Measurements from ENCODE around the gene BRD3OS. TPM values are rescaled to one million over a fixed set of nuclear protein-coding genes. Genes with fewer than 3 reads are reported as not detected.

BRD3OS gene
- total RNA-seq, 1 experiment from 2014 or later = 13.3 TPM

DNA sequence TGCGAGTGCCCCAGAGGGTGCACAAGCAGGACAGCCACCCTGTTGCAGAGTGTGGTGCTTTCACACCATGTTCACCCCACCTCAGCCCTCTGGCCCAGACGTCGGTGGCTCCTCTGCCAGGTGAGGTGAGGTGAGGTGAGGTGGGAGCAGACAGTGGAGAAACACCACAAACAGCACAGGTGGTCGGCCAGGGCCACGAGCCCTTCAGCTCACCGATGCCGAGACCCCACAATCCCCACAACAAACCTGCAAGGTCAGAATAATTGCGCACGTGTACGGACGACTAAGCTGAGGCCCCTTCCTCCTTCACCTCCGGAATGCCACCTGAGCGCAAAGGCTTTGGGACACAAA is 32.0 kb downstream of the BRD3OS start:
- ChIA-PET CTCF (interaction anchor here (1.3 kb wide), 1 partner anchor 8 kb away, joined by 6 read pairs; no protein-coding TSS in a partner anchor), POLR2A (interaction anchor here (2.8 kb wide), 1 partner anchor 8 kb away, joined by 46 read pairs; no protein-coding TSS in a partner anchor)
- Mint-ChIP-seq H3K27ac (ENCODE audit: low read depth, unreplicated experiment) (peak overlapping the region; percentile 85), H3K36me3 (ENCODE audit: insufficient read depth, unreplicated experiment) (peaks cover 32% of the 10 kb centered on the region), H3K9me3 (ENCODE audit: unreplicated experiment) (no peaks in the 10 kb centered on the region), H3K4me3 (ENCODE audit: unreplicated experiment) (peak overlapping the region; percentile 57), H3K4me1 (ENCODE audit: insufficient read depth, unreplicated experiment) (peaks cover 37% of the 10 kb centered on the region), H3K27me3 (ENCODE audit: insufficient read depth, unreplicated experiment) (no peaks in the 10 kb centered on the region)
- BruUV-seq (replicated peaks) = no TSS peak
- DNase-seq (ENCODE audit: unreplicated experiment) = no peak
- intact Hi-C loops (cut with micrococcal nuclease) = loop anchor here (5.0 kb wide), 1 partner anchor 40 kb away; no protein-coding TSS in a partner anchor
- TF ChIP-seq, protein P1, sequence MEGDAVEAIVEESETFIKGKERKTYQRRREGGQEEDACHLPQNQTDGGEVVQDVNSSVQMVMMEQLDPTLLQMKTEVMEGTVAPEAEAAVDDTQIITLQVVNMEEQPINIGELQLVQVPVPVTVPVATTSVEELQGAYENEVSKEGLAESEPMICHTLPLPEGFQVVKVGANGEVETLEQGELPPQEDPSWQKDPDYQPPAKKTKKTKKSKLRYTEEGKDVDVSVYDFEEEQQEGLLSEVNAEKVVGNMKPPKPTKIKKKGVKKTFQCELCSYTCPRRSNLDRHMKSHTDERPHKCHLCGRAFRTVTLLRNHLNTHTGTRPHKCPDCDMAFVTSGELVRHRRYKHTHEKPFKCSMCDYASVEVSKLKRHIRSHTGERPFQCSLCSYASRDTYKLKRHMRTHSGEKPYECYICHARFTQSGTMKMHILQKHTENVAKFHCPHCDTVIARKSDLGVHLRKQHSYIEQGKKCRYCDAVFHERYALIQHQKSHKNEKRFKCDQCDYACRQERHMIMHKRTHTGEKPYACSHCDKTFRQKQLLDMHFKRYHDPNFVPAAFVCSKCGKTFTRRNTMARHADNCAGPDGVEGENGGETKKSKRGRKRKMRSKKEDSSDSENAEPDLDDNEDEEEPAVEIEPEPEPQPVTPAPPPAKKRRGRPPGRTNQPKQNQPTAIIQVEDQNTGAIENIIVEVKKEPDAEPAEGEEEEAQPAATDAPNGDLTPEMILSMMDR (IDR thresholded peaks at IDR 0.05; ENCODE audit: unreplicated experiment) = no peak

DNA sequence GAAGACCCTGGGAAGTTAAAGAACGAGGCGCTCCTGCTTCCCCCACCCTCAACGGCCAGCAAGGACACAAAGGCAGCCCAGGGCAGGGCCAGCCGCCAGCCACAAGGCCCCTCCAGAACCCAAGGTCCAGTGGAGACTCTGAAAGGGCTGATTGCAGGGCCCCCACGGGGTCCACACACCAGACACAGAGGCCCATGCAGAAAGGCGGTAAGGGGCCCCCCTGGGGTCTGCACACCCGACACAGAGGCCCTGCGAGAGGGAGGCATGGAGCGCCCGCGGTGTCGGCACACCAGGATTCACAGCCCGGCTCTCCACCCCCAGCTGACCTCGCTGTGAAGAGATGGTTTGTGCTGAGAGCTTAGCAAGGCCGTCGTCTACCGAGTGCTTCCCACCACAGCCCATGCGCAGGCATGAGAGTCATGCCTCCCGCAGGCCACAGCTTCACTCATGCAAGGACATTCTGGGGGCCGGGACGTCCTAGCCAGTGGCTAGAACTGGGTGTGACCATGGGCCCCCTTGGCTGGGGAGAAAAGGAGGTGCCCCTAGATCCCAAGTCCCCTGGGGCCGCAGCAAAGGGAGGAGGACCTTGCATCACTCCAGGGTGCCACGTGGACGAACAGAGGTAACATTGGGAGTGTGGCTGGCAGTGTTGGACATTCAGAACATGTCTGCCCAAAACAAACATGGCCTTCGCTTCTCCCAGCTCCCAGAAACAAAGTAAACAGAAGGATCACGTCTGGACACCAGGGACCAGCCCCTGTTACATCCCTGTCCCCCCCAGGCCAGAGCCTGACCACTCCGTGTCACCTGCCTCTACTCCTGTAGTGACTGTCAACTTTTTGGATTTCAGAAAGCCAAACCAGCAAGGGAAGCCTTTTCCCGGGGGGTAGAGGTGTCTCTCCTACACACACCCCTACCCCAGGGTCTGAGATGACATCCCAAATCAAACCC is 32.7 kb downstream of the BRD3OS start:
- DNase-seq (ENCODE audit: unreplicated experiment) = no peak
- no peak overlapping the region for H3K4me3 Mint-ChIP-seq (ENCODE audit: unreplicated experiment)
- BruUV-seq (replicated peaks) = no TSS peak
- H3K36me3 Mint-ChIP-seq (ENCODE audit: insufficient read depth, unreplicated experiment) = peaks cover 30% of the 10 kb centered on the region
- H3K9me3 Mint-ChIP-seq (ENCODE audit: unreplicated experiment) = no peaks in the 10 kb centered on the region
- ChIA-PET POLR2A (interaction anchor here (1.0 to 2.8 kb wide), 2 partner anchors 8 to 19 kb away, joined by 4 to 46 read pairs; no protein-coding TSS in a partner anchor), CTCF (interaction anchor here (1.2 kb wide), 1 partner anchor 275 kb away, joined by 3 read pairs; no protein-coding TSS in a partner anchor)
- peaks cover 37% of the 10 kb centered on the region for H3K4me1 Mint-ChIP-seq (ENCODE audit: insufficient read depth, unreplicated experiment)
- no peaks in the 10 kb centered on the region for H3K27me3 Mint-ChIP-seq (ENCODE audit: insufficient read depth, unreplicated experiment)
- intact Hi-C loops (cut with micrococcal nuclease) = loop anchor here (5.0 kb wide), 1 partner anchor 39 kb away; no protein-coding TSS in a partner anchor
- TF ChIP-seq, protein P1 (IDR thresholded peaks at IDR 0.05; ENCODE audit: unreplicated experiment) = no peak
- no peak overlapping the region for H3K27ac Mint-ChIP-seq (ENCODE audit: low read depth, unreplicated experiment)

DNA sequence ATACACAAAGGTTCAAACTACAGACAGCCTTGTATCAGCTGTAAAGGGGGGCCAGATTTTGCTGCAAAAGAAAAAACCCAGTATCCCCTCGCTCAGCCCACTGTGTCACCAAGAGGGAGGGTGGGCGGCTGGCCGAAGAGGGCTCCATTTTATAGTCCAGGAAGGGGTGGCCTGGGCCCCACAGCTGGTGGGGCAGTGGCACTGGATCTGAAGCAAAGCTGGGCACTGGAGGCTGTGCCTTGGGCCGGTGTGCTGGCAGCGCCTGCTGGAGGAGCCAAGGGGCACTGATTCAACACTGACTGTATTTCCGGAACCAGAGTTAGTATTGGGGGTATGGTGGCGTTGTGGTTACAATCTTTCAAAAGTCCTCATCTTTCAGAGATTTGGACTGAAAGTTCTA is 33.4 kb downstream of the BRD3OS start:
- no peaks in the 10 kb centered on the region for H3K27me3 Mint-ChIP-seq (ENCODE audit: insufficient read depth, unreplicated experiment)
- peaks cover 37% of the 10 kb centered on the region for H3K4me1 Mint-ChIP-seq (ENCODE audit: insufficient read depth, unreplicated experiment)
- TF ChIP-seq, protein P1 (IDR thresholded peaks at IDR 0.05; ENCODE audit: unreplicated experiment) = no peak
- no peak overlapping the region for H3K27ac Mint-ChIP-seq (ENCODE audit: low read depth, unreplicated experiment)
- no peaks in the 10 kb centered on the region for H3K9me3 Mint-ChIP-seq (ENCODE audit: unreplicated experiment)
- peaks cover 28% of the 10 kb centered on the region for H3K36me3 Mint-ChIP-seq (ENCODE audit: insufficient read depth, unreplicated experiment)
- BruUV-seq (replicated peaks) = no TSS peak
- CTCF ChIA-PET = interaction anchor here (1.2 kb wide), 1 partner anchor 276 kb away, joined by 3 read pairs; no protein-coding TSS in a partner anchor
- peak; percentile 60 for DNase-seq (ENCODE audit: unreplicated experiment)
- POLR2A ChIA-PET = interaction anchor here (1.0 kb wide), 1 partner anchor 19 kb away, joined by 4 read pairs; no protein-coding TSS in a partner anchor
- intact Hi-C loops (cut with micrococcal nuclease) = loop anchor here (5.0 kb wide), 1 partner anchor 39 kb away; no protein-coding TSS in a partner anchor
- H3K4me3 Mint-ChIP-seq (ENCODE audit: unreplicated experiment) = peak overlapping the region; percentile 45

DNA sequence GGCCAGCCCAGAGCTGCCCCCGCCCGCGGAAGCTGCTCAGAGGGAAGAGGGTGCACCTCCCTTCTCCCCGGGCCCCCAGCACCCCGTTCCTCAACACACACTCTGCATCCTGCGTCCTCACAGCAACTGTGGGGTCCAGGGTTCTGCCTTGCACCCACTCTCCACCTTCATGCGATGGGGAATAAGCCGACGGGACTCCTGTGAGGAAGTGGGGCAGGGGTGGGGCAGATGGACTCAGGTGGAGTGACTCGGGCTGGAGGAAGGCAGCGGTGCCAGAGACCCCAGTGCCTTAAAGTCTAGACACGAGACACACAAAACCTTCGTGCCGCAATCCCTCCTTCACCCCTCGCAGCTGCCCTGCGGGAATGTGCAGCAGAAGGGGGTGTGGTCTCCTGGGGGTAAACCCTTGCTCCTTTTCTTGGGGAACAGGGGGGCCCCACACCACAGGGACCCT is 33.9 kb downstream of the BRD3OS start:
- Mint-ChIP-seq H3K27me3 (ENCODE audit: insufficient read depth, unreplicated experiment) (no peaks in the 10 kb centered on the region), H3K4me1 (ENCODE audit: insufficient read depth, unreplicated experiment) (peaks cover 37% of the 10 kb centered on the region), H3K27ac (ENCODE audit: low read depth, unreplicated experiment) (no peak overlapping the region), H3K36me3 (ENCODE audit: insufficient read depth, unreplicated experiment) (peaks cover 28% of the 10 kb centered on the region), H3K9me3 (ENCODE audit: unreplicated experiment) (no peaks in the 10 kb centered on the region), H3K4me3 (ENCODE audit: unreplicated experiment) (peak overlapping the region; percentile 45)
- intact Hi-C loops (cut with micrococcal nuclease) = loop anchor here (5.0 kb wide), 1 partner anchor 38 kb away; no protein-coding TSS in a partner anchor
- ChIA-PET CTCF (interaction anchor here (0.6 to 1.2 kb wide), 2 partner anchors 277 to 389 kb away, joined by 3 to 4 read pairs; no protein-coding TSS in a partner anchor), POLR2A (interaction anchor here (1.0 kb wide), 1 partner anchor 20 kb away, joined by 4 read pairs; no protein-coding TSS in a partner anchor)
- DNase-seq (ENCODE audit: unreplicated experiment) = no peak
- TF ChIP-seq, protein P1 (IDR thresholded peaks at IDR 0.05; ENCODE audit: unreplicated experiment) = no peak
- BruUV-seq (replicated peaks) = no TSS peak

Data from MCF 10A (cell line).